GM18519 (cell line): Measurements from ENCODE around the gene SNX17.

Experiments used
- ATAC-seq: cut with Tn5 transposase; IDR thresholded peaks from one replicate; pipeline ENCODE4 v1.9.1; 2021; ENCODE audit warnings: mild to moderate bottlenecking, moderate library complexity; ENCODE audit not compliant: unreplicated experiment, low FRiP score

Gene SNX17

DNA sequence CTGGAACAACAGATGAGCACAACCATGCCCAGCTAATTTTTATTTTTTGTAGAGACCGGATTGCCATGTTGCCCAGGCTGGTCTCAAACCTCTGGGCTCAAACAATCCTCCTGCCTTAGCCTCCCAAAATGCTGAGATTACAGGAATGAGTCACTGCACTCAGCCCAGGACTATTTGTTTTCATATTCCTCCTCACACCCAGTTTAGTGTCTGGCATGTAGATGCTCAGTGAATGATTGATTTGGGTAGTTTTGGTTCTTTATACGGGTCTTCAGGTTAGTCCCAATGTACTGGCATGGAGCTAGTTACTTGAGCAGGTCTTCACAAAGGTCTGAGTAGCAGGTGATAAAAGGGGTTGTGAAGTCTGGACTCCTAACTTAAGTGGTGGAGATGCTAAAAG is 6.5 kb upstream of the SNX17 start:
- no peak for ATAC-seq

DNA sequence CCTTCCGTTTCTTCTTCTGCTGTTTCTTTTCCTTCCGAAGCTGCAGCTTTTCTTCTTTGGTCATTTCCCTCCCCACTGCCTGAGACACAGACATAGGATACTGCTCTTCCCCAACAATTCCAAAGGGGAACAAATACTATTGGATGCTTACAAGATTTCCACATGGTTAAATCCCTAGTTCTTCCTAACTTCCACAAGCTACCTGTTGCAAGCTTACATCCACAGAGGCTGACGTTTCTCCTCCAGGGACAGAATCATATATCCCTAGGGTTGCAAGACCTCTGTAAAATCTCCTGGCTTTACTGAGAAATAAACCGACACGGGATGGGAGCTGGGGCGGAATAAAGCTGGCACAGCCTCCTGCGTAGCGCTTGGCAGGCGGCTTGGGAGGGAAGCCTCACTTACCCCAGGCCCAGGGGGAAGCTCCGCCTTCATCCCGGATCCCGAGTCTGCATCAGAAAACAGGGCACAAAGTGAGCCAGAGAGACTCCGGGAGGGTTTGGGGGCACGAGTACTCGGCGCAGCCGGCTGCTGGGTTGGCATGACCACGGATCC is 868 bp upstream of the SNX17 start:
- ATAC-seq = no peak

DNA sequence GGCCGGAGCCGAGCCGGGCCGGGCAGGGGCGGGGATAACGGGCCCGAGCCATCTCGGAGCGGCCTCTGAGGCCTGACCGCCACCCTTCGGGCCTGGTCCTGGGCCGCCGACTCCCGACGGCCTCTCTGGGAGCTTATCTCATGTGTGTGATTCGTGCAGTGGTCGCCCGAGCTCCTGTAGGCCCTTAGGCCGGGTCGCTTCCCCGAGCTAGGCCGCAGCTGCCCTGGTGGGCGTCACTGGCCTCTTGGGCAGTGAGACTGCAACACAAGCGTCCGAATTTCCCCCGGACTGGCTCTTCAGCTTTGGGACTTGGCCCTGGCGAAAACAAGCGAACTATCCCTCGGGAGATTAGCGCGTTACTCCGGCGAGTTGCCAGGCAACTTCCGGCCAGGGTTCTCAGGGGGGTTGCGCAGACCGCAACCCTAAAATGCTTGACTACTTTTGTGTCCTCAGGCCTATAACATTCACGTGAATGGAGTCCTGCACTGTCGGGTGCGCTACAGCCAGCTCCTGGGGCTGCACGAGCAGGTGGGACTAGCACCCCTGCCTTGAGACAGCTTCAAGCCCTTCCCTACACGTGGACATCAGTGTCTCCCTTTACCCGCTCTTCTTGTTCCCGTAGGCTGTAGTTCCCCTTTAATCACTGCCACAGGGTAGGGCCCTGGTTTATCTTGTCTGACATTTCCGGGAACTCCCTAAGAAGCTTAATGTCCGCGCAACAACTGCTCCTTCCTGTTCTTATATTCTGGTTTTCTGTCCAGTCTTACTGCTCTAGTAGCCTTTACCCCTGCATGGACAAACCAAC is 602 bp downstream of the SNX17 start:
- peak; percentile 6 for ATAC-seq

DNA sequence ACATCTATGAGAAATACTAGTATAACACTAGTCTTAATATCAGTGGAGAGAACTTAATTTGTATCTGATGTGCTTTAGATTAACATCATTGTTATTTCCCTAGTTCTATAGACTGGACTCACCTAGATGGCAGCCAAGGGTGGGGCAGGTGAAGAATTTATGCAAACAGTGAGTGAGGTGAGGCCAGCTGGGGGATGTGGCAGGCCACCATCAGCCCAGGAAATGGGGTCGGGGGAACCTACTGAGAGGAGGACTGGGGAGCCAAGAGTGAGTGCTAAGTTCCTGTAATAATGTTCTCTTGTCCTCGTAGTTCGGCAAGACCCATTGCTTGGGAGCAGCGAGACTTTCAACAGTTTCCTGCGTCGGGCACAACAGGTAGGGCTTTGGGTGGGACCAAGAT is 2.5 kb downstream of the SNX17 start:
- ATAC-seq = no peak

DNA sequence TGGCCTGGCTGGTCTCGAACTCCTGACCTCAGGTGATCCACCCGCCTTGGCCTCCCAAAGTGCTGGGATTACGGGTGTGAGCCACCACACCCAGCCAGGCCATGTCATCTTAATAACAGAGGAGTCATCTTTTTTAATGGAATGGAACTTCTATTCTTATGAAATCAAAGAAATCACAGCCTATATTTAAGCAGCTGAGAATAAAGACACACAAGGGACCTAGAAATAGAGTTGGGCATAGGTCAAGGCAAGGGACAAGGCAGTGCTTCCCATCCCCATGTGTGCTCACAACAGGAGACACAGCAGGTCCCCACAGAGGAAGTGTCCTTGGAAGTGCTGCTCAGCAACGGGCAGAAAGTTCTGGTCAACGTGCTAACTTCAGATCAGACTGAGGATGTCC is 3.2 kb downstream of the SNX17 start:
- no peak for ATAC-seq

DNA sequence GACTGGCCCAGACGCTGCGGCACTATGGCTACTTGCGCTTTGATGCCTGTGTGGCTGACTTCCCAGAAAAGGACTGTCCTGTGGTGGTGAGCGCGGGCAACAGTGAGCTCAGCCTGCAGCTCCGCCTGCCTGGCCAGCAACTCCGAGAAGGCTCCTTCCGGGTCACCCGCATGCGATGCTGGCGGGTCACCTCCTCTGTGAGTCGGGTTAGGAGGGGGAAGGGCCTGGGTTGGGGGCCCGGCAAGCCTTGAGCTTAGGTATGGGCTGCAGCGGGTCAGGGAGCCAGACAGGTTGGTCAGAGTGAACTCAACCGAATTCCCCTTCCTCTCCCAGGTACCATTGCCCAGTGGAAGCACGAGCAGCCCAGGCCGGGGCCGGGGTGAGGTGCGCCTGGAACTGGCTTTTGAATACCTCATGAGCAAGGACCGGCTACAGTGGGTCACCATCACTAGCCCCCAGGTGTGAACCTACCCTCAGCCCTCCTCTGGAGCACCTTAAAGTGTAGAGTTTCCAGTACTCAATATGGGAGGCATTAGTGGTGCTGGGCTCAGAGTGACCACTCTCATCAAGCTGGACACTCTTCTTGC is 5.2 kb downstream of the SNX17 start:
- no peak for ATAC-seq

DNA sequence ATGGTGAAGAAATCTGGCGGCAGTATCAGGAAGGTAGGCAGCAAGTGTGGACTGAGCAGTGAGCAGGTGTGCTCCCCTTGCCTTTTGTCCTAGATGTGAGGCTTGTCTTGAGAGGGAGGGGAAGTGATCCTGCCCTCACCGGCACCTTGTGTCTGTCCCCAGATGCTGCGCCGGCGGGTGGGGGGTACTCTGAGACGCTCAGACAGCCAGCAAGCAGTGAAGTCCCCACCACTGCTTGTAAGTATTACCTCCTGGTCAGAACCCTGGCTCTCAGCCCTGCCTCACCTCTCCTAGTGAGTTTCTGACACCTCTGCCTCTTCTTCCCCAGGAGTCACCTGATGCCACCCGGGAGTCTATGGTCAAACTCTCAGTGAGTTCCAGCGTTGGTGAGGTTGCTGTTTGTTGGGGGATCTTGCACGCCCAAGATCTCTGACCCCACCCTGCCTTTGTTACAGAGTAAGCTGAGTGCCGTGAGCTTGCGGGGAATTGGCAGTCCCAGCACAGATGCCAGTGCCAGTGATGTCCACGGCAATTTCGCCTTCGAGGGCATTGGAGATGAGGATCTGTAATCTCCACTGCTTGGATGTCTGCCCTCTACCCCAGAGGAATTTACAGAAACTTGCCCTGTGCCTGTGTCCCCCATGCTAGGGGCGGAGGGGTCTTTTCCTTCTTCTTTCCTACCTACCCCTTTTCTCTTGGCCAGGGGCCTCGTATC is 5.9 kb downstream of the SNX17 start:
- ATAC-seq = no peak

DNA sequence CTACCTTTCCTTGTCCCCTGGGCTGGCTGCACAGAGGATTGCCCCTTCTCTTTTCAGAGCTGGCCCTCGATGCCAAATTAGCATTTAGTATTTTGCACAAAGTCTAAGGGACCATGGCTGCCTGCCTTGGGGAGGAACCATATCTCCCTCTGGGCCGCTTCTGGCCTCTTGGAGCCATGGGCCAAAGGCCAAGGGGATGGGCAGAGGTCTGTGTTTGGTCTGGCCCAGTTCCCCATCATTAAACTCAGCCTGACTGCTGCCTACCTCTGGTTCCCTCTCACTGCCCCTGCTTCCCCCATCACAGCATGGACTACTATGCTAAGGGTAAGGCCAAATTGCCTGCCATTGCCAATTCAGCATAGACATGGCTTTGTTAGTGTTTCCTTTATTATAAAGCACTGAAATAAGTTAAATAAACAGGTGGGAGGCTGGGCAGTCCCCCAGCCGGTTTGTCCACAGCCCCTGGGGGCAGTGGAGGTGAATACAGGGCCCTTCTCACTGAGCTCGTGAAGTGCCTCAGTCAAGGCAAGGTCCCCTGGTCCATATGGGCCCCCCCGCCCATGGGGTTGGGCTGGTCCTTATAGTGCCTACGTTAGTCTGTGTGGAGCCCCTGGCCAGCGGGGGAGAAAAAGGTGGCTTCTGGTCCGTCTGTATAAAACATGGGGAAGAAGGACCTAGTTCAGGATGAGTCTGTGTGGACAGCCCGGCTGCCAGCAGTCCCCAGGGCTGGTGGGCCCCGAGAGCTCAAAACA is 6.6 kb downstream of the SNX17 start:
- ATAC-seq = no peak

DNA sequence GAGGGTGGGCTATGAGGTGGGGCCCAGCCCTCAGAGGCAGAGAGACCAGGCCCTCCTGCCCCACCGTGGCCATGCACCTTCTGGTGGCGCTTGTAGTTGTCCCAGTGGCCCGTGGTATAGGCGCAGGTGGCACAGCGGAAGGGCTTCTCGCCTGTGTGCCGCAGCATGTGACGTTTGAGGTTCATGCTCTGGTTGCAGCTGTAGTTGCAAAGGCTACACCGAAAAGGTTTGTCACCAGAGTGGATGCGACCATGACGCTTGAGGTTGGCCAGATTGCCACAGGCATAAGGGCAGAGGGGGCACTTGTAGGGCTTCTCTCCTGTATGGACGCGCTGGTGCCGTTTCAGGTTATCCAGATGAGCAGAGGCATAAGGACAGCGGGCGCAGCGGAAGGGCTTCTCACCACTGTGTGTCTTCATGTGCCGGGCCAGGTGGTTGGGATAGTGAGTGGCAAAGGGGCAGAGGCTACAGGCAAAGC is 7.2 kb downstream of the SNX17 start:
- no peak for ATAC-seq

DNA sequence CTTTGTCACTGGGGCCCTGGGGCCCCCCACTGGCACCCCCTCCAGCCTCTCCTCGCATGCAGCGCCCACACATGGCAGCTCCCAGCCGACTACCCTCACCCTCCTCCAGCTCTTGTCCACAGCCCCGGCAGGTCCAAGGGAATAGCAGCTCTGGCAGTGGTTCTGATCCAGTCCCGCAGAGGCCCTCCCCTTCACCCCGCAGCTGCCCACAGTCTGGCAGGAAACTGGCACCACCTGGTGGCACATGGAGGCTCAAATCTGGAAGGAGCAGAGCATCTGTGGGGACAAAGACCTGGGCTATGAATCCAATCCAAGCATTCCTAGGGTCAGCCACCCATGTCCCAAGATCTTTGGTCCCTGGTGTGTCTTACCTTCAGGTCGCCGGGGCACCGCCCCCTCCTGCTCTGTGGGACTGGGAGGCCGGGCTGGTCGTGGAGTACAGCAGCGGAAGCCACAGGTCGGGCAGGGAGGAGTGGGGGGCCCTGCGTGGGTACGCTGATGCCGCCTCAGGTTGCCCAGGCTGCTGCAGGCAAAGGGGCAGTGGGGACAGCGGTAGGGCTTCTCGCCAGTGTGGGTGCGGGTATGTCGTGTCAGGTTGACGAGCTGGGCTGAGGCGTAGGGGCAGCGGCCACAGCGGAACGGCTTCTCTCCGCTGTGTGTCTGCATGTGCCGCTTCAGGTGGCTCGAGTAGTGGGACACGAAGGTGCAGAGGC is 7.8 kb downstream of the SNX17 start:
- ATAC-seq = no peak

DNA sequence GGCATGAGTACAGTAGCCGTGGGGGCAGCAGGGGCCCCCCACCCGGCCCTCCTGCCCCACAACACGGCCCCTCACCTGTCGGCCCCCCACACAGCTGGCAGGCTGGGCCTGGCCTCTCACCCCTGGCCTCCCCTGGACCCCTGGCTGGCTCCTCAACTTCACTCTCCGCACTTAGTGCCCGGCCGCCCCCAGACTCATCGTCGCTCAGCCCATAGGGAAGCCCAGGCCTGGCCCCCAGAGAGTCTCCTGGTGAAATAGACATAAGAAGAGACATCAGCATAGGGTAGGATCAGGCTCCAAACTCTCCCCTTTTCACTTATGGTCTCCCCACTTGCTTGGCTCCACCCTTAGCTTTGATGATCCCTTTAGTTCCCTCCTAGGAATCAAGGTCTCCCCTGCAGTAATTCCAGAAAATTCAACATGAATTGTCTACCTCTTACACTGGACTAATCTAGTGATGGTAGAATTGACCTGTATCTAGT is 8.4 kb downstream of the SNX17 start:
- no peak for ATAC-seq

DNA sequence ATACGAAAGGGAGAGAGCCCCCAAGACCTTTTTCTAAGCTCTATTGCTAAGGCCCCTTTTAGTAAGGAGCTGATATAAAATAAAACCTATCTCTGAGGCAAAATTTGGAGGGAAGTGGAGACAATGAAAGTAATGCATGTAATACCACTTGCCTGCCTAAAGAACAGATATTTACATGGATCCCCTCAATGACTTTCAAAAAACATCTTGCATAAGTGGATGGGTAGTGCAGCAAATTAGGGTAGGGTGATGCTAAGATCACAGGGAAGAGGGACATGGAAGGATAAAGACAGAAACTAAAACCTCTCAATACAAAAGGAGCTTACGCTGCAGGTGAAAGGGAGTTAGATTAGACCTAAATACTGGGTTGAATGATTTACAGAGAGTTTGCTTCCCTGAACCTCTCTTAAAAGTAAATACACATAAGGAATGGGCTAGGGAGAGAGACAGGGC is 9.0 kb downstream of the SNX17 start:
- ATAC-seq = no peak

DNA sequence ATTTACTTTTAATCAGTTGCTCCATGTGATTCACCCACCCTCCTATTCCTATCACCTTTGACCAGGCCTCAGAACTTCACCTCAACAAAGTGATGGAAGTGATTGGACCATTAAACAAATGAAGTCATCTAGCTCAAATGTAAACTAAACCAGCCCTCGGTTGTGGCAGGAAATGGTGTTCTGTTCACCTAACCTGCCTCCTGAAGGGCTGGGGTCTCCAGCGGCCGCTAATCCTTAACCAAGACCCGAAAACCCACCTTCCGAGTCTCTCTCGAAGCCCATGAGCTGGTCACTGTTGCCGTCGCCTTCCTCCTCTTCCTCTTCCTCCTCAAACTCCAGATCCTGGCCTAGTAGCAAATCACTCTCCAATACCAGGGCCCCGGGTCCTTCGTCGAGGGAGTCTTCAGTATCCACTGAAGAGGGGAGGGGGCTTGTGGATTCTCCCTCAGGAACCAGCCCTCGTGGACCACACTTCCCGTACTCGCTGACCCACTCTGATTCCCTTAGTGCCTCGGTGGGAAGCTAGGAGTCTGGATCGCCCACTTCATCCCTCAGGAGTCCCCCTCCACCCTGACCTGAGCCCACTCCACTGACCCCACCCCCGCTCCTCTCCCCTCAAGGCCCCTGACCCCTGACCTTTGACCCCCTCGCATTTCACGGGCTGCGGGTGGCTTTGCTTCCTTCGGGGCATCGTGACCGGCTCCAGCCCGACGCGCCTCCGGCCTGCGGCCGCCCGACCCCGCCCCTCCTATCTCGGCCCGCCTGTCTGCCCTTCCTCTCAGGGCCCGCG is 9.6 kb downstream of the SNX17 start:
- ATAC-seq = no peak

DNA sequence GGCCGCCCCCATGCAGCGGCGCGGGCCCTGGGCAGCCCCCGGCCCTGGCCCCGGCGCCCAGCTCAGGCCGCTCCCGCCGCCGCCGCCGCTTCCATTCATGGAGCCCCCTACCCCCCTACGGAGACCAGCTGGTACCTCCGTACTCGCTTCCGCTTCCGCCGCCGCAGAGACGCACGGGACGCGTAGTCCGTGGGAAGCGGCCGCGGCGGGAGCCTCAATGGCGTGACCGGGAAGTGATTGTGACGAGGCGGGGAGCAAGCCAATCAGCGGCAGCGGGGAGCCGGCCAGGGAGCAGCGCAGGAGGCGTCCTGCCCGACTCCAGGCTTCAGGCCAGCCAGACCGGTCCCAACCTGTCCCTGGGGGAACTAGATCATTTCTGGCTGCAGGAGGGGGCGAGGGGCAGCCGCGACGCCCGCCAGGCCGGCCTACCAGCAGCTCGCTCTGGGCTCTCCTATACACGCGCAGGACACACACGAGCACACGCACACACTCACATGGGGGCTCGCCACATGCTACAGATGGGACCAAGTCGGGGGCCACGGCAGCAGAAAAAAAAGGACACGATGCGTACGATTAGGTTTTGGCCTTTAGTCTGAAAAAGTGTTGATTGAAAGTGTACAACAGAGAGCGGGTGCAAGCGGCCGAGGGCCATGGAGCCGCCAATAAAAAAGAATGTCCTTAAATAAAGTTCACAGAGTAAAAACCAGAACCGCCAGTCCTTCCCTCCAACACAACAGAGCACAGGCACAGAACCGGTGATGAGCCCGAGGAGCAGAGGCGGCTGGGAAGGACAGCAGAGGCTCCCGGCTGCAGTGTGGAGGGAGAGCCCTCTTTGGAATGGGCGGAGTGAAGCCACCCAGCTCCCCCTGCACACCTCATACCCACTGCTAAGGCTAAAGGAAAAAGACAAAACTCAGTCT is 10.5 kb downstream of the SNX17 start, which contains the start of gene ZNF513:
TSS of gene ZNF513 (minus strand) at position 109 of the 920 bp plus-strand sequence. CDS start 208 bp downstream, outside the sequence.
- ATAC-seq = peak; percentile 66

DNA sequence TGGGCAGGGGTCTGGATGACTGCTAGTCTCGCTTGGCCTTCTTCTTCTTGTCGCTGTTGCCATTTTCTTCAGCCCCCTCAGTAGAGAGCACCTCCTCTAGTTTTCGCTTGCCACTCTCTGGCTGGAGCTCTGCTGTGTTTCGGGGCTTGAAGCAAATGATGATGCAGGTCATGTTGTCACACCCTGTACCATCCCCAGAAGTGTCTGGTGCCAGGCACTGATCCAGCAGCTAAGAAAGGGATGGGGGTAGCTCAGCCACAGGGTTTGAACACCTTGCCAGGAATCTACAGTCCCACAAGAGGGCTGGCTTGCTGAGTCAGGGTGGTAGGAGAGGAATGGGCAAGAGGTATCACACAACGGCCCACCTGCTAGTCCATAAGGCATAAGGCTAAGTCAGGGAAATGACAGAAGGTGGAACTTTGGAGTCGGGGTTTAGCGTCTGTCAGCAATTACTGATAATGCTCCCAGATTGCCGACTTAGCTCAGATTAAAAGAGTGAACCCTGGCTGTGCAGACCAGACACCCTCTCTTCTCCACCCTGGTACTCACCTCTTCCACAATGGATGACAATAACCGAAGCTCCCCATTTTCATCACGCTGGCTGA is 11.3 kb downstream of the SNX17 start:
- ATAC-seq = no peak

DNA sequence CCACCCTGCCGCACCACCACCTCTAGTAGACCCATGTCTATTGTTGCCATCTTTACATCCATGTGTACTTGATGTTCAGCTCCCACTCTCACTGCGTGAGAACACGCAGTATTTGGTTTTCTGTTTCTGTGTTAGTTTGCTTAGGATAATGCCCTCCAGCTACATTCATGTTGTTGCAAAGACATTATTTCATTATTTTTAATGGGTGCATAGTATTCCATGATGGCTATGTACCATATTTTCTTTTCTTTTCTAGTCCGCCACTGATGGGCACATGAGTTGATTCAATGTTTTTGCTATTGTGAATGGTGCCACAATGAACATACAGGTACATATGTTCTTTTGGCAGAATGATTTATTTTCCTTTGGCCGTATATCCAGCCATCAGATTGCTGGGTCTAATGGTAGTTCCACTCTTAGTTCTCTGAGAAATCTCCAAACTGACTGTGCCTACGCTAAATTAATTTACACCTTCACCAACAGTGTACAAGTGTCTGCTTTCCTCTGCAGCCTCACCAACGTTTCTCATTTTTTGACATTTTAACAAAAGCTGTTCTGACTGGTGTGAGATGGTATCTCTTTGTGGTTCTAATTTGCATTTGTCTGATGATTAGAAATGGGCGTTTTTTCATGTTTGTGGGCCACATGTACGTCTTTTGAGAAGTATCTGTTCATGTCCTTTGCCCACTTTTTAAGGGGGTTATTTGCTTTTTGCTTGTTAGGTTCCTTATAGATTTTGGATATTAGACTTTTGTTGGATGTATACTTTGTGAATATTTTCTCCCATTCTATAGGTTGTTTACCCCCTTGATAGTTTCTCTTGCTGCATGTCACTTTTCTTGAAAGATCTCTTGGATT is 20.6 kb downstream of the SNX17 start:
- ATAC-seq = no peak
